Lower leg skin (tissue), 4 donors: ENCODE measurements around the gene CPLX3. TPM values are rescaled to one million over a fixed set of nuclear protein-coding genes. Genes with fewer than 3 reads are reported as not detected.

Experiments
- DNase-seq, 2 donors: peaks; one replicate each; pipeline ENCODE4 v3.0.0-alpha.2; 2019; ENCODE audit warnings: low spot score in 2 of 2
- H3K4me3 ChIP-seq: fragments of 200-600 bp; sonication (generic); 2 replicates; pipeline ENCODE4 v1.5.1; 2017; ENCODE audit warnings: mild to moderate bottlenecking, low read depth; ENCODE audit not compliant: poor library complexity, severe bottlenecking
- CTCF ChIP-seq, 3 donors: fragments of 450-650 bp; IDR thresholded peaks; one replicate each; pipeline ENCODE4 v1.5.1; 2016; ENCODE audit warnings: antibody characterized with exemption in 3 of 3, mild to moderate bottlenecking in 3 of 3, moderate library complexity in 2 of 3
- POLR2A ChIP-seq, 2 donors: fragments of 450-650 bp; IDR thresholded peaks; one replicate each; pipeline ENCODE4 v1.6.1; 2016 to 2017; ENCODE audit warnings: antibody characterized with exemption in 2 of 2, mild to moderate bottlenecking in 1 of 2, moderate library complexity in 1 of 2
- WGBS, 2 donors: methylation state at CpG; one replicate each; pipeline ENCODE4 v1.1.5; 2018; 5-methylcytosine and 5-hydroxymethylcytosine counted together
- intact Hi-C: fragments of 100-400 bp; cut with DNase I; formaldehyde crosslinking; loops from one replicate; pipeline ENCODE4 v1.15.0; 2023; ENCODE audit warnings: low total_unique reads
- total RNA-seq, 4 donors: library from RNA; depleted of rRNA; stranded (reverse); fragments of >200 nt; gene quantifications; one replicate each; pipeline ENCODE4 v1.1.0, GENCODE V29; 2016

CPLX3 gene
- total RNA-seq, 4 donors from 2014 or later = 0.17 to 0.84 (median 0.28) TPM

GRCh38 chr15:74780523-74781430 lies 45.6 kb upstream of the CPLX3 start:
- 46 to 47% methylated on average over 16 of the region's 16 CpGs for WGBS, 2 donors
- no peak for DNase-seq
- intact Hi-C loops = loop anchor here (5.0 kb wide), 1 partner anchor 172 kb away; no protein-coding TSS in a partner anchor
- H3K4me3 ChIP-seq = no peak overlapping the region
- TF ChIP-seq POLR2A (IDR thresholded peaks at IDR 0.05) (no peak), CTCF (IDR thresholded peaks at IDR 0.05) (no peak)

GRCh38 chr15:74781431-74782258 lies 44.8 kb upstream of the CPLX3 start, which contains the start of gene CSK:
Gene CSK (plus strand): TSS chr15:74782080. CDS start chr15:74798298, 16,218 bp downstream.
- H3K4me3 ChIP-seq = peak within 1 kb of the TSS; percentile 82
- intact Hi-C loops = loop anchor here (5.0 kb wide), 1 partner anchor 171 kb away; no protein-coding TSS in a partner anchor
- DNase-seq = peak in 1 of 2 donors; percentile 93
- TF ChIP-seq POLR2A (IDR thresholded peaks at IDR 0.05) = no peak
- TF ChIP-seq CTCF (IDR thresholded peaks at IDR 0.05) = no peak
- WGBS, 2 donors = 1% methylated on average over 21 to 52 of the region's 74 CpGs

- no peak for DNase-seq
- intact Hi-C loops = loop anchor here (5.0 kb wide), 1 partner anchor 170 kb away; no protein-coding TSS in a partner anchor
- TF ChIP-seq CTCF (IDR thresholded peaks at IDR 0.05) (no peak), POLR2A (IDR thresholded peaks at IDR 0.05) (no peak)
- H3K4me3 ChIP-seq = peak overlapping the region; percentile 82
- whole genome bisulfite sequencing, 2 donors = 1% methylated on average over 48 to 53 of the region's 72 CpGs
Measured at GRCh38 chr15:74782259-74783071, 44.0 kb upstream of the CPLX3 start.

GRCh38 chr15:74783072-74783807 lies 43.2 kb upstream of the CPLX3 start:
- WGBS, 2 donors = 7 to 14% methylated on average over 10 to 12 of the region's 13 CpGs
- peak overlapping the region; percentile 82 for H3K4me3 ChIP-seq
- TF ChIP-seq CTCF (IDR thresholded peaks at IDR 0.05) (no peak), POLR2A (IDR thresholded peaks at IDR 0.05) (no peak)
- no peak for DNase-seq
- intact Hi-C loops = loop anchor here (5.0 kb wide), 1 partner anchor 169 kb away; no protein-coding TSS in a partner anchor
